Nephron (organoid): ENCODE results near the gene TEKTIP1.
"Not testable (repeated sequence)": the region's sequence is repeated elsewhere in the genome, so short reads cannot be mapped to it uniquely, and the experiment has no call there.

ENCODE experiments used
- H3K27ac Mint-ChIP-seq, 3 experiments: 2 replicates each; pipeline ENCODE4 v1.8.0; 2020; ENCODE audit warnings: mixed read lengths in 3 of 3, mild to moderate bottlenecking in 2 of 3, moderate library complexity in 1 of 3
- H3K27me3 Mint-ChIP-seq: 2 replicates; pipeline ENCODE4 v1.8.0; 2021; ENCODE audit warnings: low read depth, mild to moderate bottlenecking, moderate library complexity, mixed read lengths
- H3K36me3 Mint-ChIP-seq: 2 replicates; pipeline ENCODE4 v1.8.0; 2020; ENCODE audit warnings: low read depth, mixed read lengths
- H3K4me1 Mint-ChIP-seq: 2 replicates; pipeline ENCODE4 v1.8.0; 2020; ENCODE audit warnings: mixed read lengths
- H3K4me3 Mint-ChIP-seq, 3 experiments: 2 replicates each; pipeline ENCODE4 v1.8.0; 2020; ENCODE audit warnings: mild to moderate bottlenecking in 3 of 3, mixed read lengths in 3 of 3, moderate library complexity in 2 of 3
- H3K9me3 Mint-ChIP-seq: 2 replicates; pipeline ENCODE4 v1.8.0; 2020; ENCODE audit warnings: mixed read lengths
- CTCF ChIP-seq, 3 experiments: fragments of 200-600 bp; sonication (generic); IDR thresholded peaks; one replicate each; pipeline ENCODE4 v1.5.0; 2021; ENCODE audit warnings: antibody characterized with exemption in 3 of 3; ENCODE audit not compliant: unreplicated experiment in 3 of 3

TEKTIP1 gene

GRCh38 chr19:3565139-3565538 is 26.2 kb downstream of the TEKTIP1 start:
- Mint-ChIP-seq H3K27me3 (no peaks in the 10 kb centered on the region), H3K9me3 (no peaks in the 10 kb centered on the region), H3K4me1 (no peaks in the 10 kb centered on the region), H3K27ac (no peak overlapping the region), H3K4me3 (no peak overlapping the region), H3K36me3 (no peaks in the 10 kb centered on the region)
- TF ChIP-seq CTCF (IDR thresholded peaks at IDR 0.05; ENCODE audit: unreplicated experiment in 3 of 3): no peak

- not testable (repeated sequence) for H3K36me3 Mint-ChIP-seq, H3K4me3 Mint-ChIP-seq, H3K4me1 Mint-ChIP-seq, H3K27me3 Mint-ChIP-seq, H3K27ac Mint-ChIP-seq, H3K9me3 Mint-ChIP-seq
Observed at GRCh38 chr19:3570042-3570441, 31.1 kb downstream of the TEKTIP1 start.

GRCh38 chr19:3570606-3571011 is 31.6 kb downstream of the TEKTIP1 start:
- no peak for TF ChIP-seq CTCF (IDR thresholded peaks at IDR 0.05; ENCODE audit: unreplicated experiment in 3 of 3)
- no peak overlapping the region for H3K4me3 Mint-ChIP-seq
- H3K9me3 Mint-ChIP-seq: no peaks in the 10 kb centered on the region
- H3K4me1 Mint-ChIP-seq: peaks cover 13% of the 10 kb centered on the region
- H3K27me3 Mint-ChIP-seq: peaks cover 11% of the 10 kb centered on the region
- H3K27ac Mint-ChIP-seq: no peak overlapping the region
- peaks cover 13% of the 10 kb centered on the region for H3K36me3 Mint-ChIP-seq

- Mint-ChIP-seq H3K27ac (peak overlapping the region in 1 of 3 experiments; percentile 16), H3K27me3 (peaks cover 13% of the 10 kb centered on the region), H3K4me1 (peaks cover 13% of the 10 kb centered on the region)
Observed at GRCh38 chr19:3572132-3572854, 33.3 kb downstream of the TEKTIP1 start.

GRCh38 chr19:3572855-3573161 is 33.8 kb downstream of the TEKTIP1 start, which contains the start of gene HMG20B:
Gene HMG20B (plus strand): TSS chr19:3572944. CDS start chr19:3573310, 366 bp downstream.
- Mint-ChIP-seq H3K9me3 (no peaks in the 10 kb centered on the region), H3K4me1 (peaks cover 13% of the 10 kb centered on the region), H3K27ac (peak within 1 kb of the TSS in 2 of 3 experiments; percentile 16 to 46), H3K36me3 (peaks cover 13% of the 10 kb centered on the region), H3K4me3 (peak within 1 kb of the TSS; percentile 82 to 86 (median 86)), H3K27me3 (peaks cover 13% of the 10 kb centered on the region)
- TF ChIP-seq CTCF (IDR thresholded peaks at IDR 0.05; ENCODE audit: unreplicated experiment in 3 of 3): no peak

More at GRCh38 chr19:3572132-3572854, 33.3 kb downstream of the TEKTIP1 start:
- H3K36me3 Mint-ChIP-seq: peaks cover 13% of the 10 kb centered on the region
- H3K4me3 Mint-ChIP-seq: peak overlapping the region; percentile 74 to 86 (median 82)
- no peak for TF ChIP-seq CTCF (IDR thresholded peaks at IDR 0.05; ENCODE audit: unreplicated experiment in 3 of 3)
- H3K9me3 Mint-ChIP-seq: no peaks in the 10 kb centered on the region

- Mint-ChIP-seq H3K4me3 (peak overlapping the region; percentile 82 to 86 (median 86)), H3K9me3 (no peaks in the 10 kb centered on the region), H3K27ac (no peak overlapping the region), H3K27me3 (peaks cover 13% of the 10 kb centered on the region), H3K36me3 (peaks cover 13% of the 10 kb centered on the region), H3K4me1 (peaks cover 13% of the 10 kb centered on the region)
- no peak for TF ChIP-seq CTCF (IDR thresholded peaks at IDR 0.05; ENCODE audit: unreplicated experiment in 3 of 3)
Observed at GRCh38 chr19:3573162-3573857, 34.3 kb downstream of the TEKTIP1 start.
